Subcutaneous abdominal adipose tissue (tissue), 5 donors: Measurements from ENCODE around the gene ADK.
"Not testable (repeated sequence)": the region's sequence is repeated elsewhere in the genome, so short reads cannot be mapped to it uniquely, and the experiment has no call there.

Source experiments
- H3K27ac ChIP-seq: one replicate; pipeline ENCODE4 v1.7.0; 2013; ENCODE audit warnings: low read depth, mild to moderate bottlenecking, inconsistent platforms, low read length, moderate library complexity
- H3K27me3 ChIP-seq, 5 donors: one replicate each; pipeline ENCODE4 v1.7.0; 2013; ENCODE audit warnings: low read length in 5 of 5, inconsistent platforms in 1 of 5; ENCODE audit not compliant: control insufficient read depth in 5 of 5, insufficient read depth in 4 of 5
- H3K36me3 ChIP-seq, 5 donors: one replicate each; pipeline ENCODE4 v1.7.0; 2013; ENCODE audit warnings: low read length in 5 of 5; ENCODE audit not compliant: control insufficient read depth in 5 of 5, insufficient read depth in 5 of 5
- H3K4me1 ChIP-seq, 5 donors: one replicate each; pipeline ENCODE4 v1.7.0; 2013; ENCODE audit warnings: low read length in 5 of 5, mild to moderate bottlenecking in 3 of 5, moderate library complexity in 1 of 5; ENCODE audit not compliant: control insufficient read depth in 5 of 5, insufficient read depth in 5 of 5
- H3K4me3 ChIP-seq, 5 donors: one replicate each; pipeline ENCODE4 v1.7.0; 2013; ENCODE audit warnings: low read length in 5 of 5, low read depth in 1 of 5
- H3K9ac ChIP-seq, 5 donors: one replicate each; pipeline ENCODE4 v1.7.0; 2013; ENCODE audit warnings: low read length in 5 of 5, mild to moderate bottlenecking in 4 of 5, moderate library complexity in 3 of 5
- H3K9me3 ChIP-seq, 5 donors: one replicate each; pipeline ENCODE4 v1.7.0; 2013; ENCODE audit warnings: low read length in 5 of 5; ENCODE audit not compliant: control insufficient read depth in 5 of 5
- donor health status: healthy.
- donor health status: healthy.
- donor health status: healthy.
- donor health status: healthy.
- donor health status: healthy.

Gene ADK

GRCh38 chr10:74525885-74526284 lies 374.9 kb downstream of the ADK start:
- H3K9ac ChIP-seq, result no peak overlapping the region
- H3K27ac ChIP-seq, result no peak overlapping the region
- no peaks in the 10 kb centered on the region for H3K27me3 ChIP-seq
- H3K4me3 ChIP-seq, result no peak overlapping the region
- H3K4me1 ChIP-seq, result no peaks in the 10 kb centered on the region
- H3K9me3 ChIP-seq, result no peaks in the 10 kb centered on the region
- H3K36me3 ChIP-seq, result peaks cover 0 to 1% (median 0%) of the 10 kb centered on the region in 5 donors

- not testable (repeated sequence) for H3K9me3 ChIP-seq, H3K9ac ChIP-seq, H3K4me3 ChIP-seq, H3K27me3 ChIP-seq, H3K4me1 ChIP-seq, H3K36me3 ChIP-seq, H3K27ac ChIP-seq
These were observed 376.6 kb downstream of the ADK start for GRCh38 chr10:74527611-74528010.

- H3K27me3 ChIP-seq, result no peaks in the 10 kb centered on the region
- H3K4me3 ChIP-seq, result no peak overlapping the region
- peaks cover 0 to 5% (median 0%) of the 10 kb centered on the region in 5 donors for H3K36me3 ChIP-seq
- no peaks in the 10 kb centered on the region for H3K4me1 ChIP-seq
- H3K27ac ChIP-seq, result no peak overlapping the region
- no peak overlapping the region for H3K9ac ChIP-seq
- no peaks in the 10 kb centered on the region for H3K9me3 ChIP-seq
These were observed 378.2 kb downstream of the ADK start for GRCh38 chr10:74529205-74529604.

GRCh38 chr10:74530981-74531380 lies 380.0 kb downstream of the ADK start:
- Histone ChIP-seq H3K9ac (no peak overlapping the region), H3K27me3 (no peaks in the 10 kb centered on the region), H3K4me1 (no peaks in the 10 kb centered on the region), H3K36me3 (peaks cover 0 to 5% (median 0%) of the 10 kb centered on the region in 5 donors), H3K4me3 (no peak overlapping the region), H3K9me3 (no peaks in the 10 kb centered on the region), H3K27ac (no peak overlapping the region)

- Histone ChIP-seq H3K36me3 (no peaks in the 10 kb centered on the region), H3K4me1 (peaks cover 0 to 4% (median 0%) of the 10 kb centered on the region in 5 donors), H3K9ac (no peak overlapping the region), H3K9me3 (no peaks in the 10 kb centered on the region), H3K27ac (no peak overlapping the region), H3K4me3 (no peak overlapping the region), H3K27me3 (no peaks in the 10 kb centered on the region)
These were observed 388.3 kb downstream of the ADK start for GRCh38 chr10:74539317-74539716.

- no peak overlapping the region for H3K9ac ChIP-seq
- H3K27me3 ChIP-seq, result no peaks in the 10 kb centered on the region
- H3K27ac ChIP-seq, result no peak overlapping the region
- no peaks in the 10 kb centered on the region for H3K9me3 ChIP-seq
- no peaks in the 10 kb centered on the region for H3K36me3 ChIP-seq
- H3K4me3 ChIP-seq, result no peak overlapping the region
- peaks cover 0 to 4% (median 0%) of the 10 kb centered on the region in 5 donors for H3K4me1 ChIP-seq
These were observed 390.4 kb downstream of the ADK start for GRCh38 chr10:74541375-74541774.

GRCh38 chr10:74542077-74542476 lies 391.1 kb downstream of the ADK start:
- Histone ChIP-seq H3K4me1 (peaks cover 0 to 4% (median 0%) of the 10 kb centered on the region in 5 donors), H3K9ac (no peak overlapping the region), H3K36me3 (no peaks in the 10 kb centered on the region), H3K9me3 (no peaks in the 10 kb centered on the region), H3K27me3 (no peaks in the 10 kb centered on the region), H3K4me3 (no peak overlapping the region), H3K27ac (no peak overlapping the region)

GRCh38 chr10:74543276-74543675 lies 392.3 kb downstream of the ADK start:
- no peaks in the 10 kb centered on the region for H3K36me3 ChIP-seq

GRCh38 chr10:74544106-74544505 lies 393.1 kb downstream of the ADK start:
- no peaks in the 10 kb centered on the region for H3K27me3 ChIP-seq
- H3K9ac ChIP-seq, result no peak overlapping the region
- H3K4me1 ChIP-seq, result peaks cover 0 to 4% (median 0%) of the 10 kb centered on the region in 5 donors
- H3K36me3 ChIP-seq, result no peaks in the 10 kb centered on the region
- H3K4me3 ChIP-seq, result no peak overlapping the region
- no peaks in the 10 kb centered on the region for H3K9me3 ChIP-seq
- H3K27ac ChIP-seq, result no peak overlapping the region

More at GRCh38 chr10:74543276-74543675, 392.3 kb downstream of the ADK start:
- Histone ChIP-seq H3K9ac (no peak overlapping the region), H3K27ac (no peak overlapping the region), H3K9me3 (no peaks in the 10 kb centered on the region), H3K4me3 (no peak overlapping the region), H3K4me1 (peaks cover 0 to 4% (median 0%) of the 10 kb centered on the region in 5 donors), H3K27me3 (no peaks in the 10 kb centered on the region)

- H3K36me3 ChIP-seq, result no peaks in the 10 kb centered on the region
- no peaks in the 10 kb centered on the region for H3K4me1 ChIP-seq
- no peak overlapping the region for H3K27ac ChIP-seq
- H3K9me3 ChIP-seq, result no peaks in the 10 kb centered on the region
- no peak overlapping the region for H3K9ac ChIP-seq
- no peaks in the 10 kb centered on the region for H3K27me3 ChIP-seq
- no peak overlapping the region for H3K4me3 ChIP-seq
These were observed 397.7 kb downstream of the ADK start for GRCh38 chr10:74548676-74549075.
